NCI-H1930 (cell line): ENCODE results near the gene PLEKHG4B.

Experiments
- DNase-seq, 2 experiments: peaks; one replicate each; lab custom pipeline; 2025; lab: John Stamatoyannopoulos, UW

The PLEKHG4B gene

DNA sequence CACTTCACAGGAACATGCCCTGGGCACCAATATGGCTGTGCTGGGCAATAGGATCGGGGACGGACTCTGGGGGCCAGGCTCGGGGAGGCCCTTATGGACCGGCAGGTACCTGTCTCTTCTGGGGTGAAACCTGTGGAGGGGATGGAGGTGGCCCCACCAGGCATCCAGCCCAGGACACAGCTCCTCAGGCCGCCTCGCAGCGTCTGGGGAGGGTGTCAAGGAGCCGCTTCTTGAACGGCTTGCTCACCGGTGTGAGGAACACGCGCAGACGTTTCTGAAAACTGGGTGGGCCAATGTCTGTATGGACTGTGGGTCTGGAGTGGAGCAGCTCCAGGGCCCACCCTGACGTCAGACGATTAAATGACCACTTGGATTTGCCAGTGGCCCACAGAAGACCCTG lies 45.8 kb downstream of the PLEKHG4B start:
- no peak for DNase-seq

DNA sequence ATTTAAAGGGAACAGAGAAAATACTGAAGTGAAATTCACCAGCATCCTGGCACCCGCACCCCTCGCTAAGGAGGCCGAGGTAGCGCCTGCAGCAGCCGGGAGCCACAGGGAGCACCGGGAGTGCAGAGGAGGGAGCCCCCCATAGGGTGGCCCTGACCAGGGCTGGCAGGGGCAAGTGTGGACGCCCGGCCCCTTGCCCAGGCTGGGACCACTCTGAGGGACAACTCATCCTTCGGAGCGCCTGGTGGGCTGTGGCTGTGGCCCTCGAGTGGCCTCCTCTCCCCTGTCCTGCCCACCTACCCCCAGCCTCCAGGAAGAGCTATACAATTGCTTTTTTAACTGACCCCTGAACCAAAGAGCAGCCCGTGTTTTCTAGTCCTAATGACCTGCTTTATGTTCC lies 47.0 kb downstream of the PLEKHG4B start:
- no peak for DNase-seq

DNA sequence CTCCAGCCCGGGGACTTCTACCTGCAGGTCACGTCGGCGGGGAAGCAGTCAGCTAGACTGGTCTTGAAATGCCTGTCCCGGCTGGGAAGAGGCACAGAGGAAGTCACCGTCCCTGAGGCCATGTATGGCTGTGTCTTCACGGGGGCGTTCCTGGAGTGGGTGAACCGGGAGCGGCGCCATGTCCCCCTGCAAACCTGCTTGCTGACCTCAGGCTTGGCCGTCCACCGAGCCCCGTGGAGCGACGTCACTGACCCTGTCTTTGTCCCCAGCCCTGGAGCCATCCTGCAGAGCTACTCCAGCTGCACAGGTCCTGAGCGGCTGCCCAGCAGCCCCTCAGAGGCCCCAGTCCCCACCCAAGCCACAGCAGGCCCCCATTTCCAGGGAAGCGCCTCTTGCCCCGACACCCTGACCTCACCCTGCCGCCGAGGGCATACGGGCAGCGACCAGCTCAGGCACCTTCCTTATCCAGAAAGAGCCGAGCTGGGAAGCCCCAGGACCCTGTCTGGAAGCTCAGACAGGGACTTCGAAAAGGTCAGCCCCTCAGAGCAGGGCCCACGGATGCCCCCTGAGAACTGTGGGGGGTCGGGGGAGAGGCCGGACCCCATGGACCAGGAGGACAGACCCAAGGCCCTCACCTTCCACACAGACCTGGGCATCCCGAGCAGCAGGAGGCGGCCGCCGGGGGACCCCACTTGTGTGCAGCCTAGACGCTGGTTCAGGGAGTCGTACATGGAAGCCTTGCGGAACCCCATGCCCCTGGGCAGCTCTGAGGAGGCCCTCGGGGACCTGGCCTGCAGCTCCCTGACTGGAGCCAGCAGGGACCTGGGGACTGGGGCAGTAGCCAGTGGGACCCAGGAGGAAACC lies 47.8 kb downstream of the PLEKHG4B start:
- no peak for DNase-seq

DNA sequence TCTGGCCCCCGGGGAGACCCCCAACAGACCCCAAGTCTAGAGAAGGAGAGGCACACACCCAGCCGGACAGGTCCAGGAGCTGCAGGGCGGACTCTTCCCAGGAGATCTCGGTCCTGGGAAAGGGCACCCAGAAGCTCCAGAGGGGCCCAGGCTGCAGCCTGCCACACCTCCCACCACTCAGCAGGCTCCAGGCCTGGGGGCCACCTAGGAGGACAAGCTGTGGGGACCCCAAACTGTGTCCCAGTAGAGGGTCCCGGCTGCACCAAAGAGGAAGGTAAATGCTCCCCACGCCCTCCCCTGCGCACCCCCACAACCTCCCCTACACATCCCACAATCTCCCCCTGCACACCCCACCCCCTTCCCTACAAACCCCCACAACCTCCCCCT lies 48.5 kb downstream of the PLEKHG4B start:
- no peak for DNase-seq

DNA sequence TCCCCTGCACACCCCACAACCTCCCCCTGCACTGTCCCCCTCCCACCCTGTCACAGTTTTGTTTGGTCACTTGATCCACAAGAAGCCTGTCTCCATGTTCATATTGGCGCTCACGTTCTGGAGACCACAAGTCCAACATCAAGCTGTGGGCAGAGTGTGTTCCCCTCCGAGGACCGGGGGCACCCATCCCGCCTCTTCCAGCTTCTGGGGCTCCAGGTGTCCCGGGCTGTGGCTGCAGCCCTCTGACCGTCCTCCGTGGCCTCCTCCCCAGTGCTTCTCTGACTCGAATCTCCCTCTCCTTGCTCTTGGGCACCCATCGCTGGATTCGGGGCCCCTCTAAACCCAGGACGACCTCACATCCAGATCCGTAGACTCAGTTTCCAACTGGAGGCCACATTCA lies 49.2 kb downstream of the PLEKHG4B start:
- no peak for DNase-seq

DNA sequence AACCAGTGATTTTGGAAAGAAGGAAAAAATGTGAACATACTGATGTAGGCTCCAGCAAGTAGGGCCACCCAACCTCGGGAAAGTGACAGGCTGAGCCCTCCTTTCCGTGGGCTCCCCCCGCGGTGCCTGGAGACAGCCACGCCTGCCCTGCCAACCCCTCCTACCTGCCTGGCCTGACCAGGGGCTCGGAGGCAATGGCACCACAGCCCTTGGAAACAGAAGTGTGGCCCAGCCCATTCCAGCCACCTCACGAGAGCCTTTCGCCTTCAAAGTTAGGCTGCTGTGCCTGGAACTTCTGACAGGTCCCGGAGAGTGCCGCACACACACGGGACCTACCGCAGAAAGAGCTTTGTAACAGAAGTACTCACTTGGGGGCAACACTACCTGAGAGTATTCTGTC lies 49.8 kb downstream of the PLEKHG4B start:
- DNase-seq = no peak

DNA sequence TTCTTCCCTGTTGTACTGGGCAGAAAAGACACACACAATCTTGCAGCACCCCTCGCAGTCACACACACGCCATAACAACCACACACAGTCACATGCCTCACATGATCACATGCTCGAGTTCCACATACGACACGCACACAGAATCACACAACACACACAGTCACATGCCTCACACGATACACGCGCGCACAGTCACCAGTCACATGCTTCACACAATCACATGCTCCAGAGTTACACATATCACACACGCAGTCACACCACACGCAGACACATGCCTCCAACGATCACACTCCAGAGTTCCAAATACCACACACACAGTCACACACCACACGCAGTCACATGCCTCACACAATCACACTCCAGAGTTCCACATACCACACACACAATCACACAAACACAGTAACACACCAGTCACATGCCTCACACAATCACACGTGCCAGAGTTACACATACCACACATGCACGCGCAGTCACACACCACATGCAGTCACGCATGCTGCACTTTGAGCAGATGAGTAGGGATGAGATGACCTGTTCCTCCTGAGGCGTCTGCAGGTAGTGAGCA lies 50.4 kb downstream of the PLEKHG4B start:
- DNase-seq = no peak

DNA sequence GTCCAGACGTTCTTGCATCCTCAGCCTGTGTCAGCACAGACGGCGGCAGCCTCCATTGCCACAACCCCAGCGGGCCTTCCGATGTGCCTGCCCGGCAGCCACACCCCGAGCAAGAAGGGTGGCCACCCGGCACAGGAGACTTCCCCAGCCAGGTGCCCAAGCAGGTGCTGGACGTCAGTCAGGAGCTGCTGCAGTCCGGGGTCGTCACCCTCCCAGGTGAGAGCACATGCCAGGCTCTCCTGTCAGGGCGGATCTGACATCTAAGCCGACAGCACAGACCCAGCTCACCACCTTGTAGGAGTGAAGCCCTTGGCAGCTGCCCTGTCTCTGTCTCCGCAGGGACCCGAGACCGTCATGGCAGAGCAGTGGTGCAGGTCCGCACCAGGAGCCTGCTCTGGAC lies 51.1 kb downstream of the PLEKHG4B start:
- no peak for DNase-seq

DNA sequence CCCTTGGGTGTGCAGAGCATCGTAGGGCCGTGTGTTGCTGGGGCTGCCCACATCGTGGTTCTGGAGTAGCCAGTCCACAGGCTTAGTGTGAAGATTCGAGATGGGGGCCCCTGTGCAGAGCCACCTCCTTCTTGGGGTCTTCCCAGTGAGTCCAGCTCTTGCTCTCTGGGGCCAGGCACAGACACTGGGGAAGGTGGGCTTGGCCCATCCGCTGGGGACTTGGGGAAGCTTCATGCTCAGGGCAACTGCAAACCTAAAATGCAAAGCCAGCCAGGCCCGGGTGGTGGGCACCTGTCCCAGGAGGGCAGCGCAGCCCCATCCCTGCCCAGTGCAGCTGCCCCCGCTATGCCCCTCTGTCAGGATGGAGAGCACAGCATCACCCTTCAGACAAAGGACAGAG lies 53.0 kb downstream of the PLEKHG4B start:
- DNase-seq = no peak

DNA sequence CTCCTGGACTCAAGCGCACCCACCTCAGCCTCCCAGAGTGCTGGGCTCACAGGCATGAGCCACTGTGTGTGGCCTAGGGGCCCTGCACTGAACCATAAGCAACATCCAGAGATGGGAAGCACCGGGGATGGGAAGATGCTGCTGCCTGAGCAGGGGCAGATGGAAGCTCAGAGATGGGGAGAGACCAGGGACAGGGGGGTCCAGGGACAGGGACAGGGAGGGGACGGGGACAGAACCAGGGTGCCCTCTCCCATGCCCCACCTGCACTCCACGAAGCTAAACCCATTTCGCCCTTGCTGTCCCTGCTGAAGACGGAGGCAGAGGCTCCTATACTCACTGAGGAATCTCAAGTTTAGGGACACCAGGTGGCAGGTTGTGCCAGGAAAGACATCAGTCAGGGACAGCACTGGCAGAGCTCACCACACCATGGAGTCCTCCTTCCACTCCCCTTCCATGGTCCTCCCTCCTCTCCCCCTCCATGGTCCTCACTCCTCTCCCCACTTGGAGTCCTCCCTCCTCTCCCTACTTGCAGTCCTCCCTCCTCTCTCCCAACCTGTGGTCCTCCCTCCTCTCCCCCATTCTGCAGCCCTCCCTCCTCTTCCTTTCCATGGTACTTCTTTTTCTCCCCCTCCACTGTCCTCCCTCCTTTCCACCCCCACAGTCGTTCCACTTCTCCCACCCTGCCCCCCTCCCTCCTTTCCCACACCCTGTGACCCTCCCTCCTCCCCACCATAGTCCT lies 53.8 kb downstream of the PLEKHG4B start:
- no peak for DNase-seq

DNA sequence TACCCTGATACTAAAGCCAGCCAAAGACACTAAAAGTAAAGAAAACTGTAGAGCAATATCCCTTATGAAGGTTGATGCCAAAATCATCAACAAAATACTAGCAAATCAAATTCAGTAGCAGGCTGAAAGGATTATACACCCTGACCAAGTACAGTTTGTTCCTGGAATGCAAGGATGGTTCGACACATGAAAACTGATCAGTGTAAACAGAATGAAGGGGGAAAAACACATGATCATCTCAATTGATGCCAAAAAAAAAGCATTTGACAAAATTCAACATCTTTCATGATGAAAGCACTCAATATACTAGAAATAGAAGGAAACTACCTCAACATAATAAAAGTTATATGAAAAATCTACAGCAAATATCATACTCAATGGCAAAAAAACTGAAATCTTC lies 55.8 kb downstream of the PLEKHG4B start:
- no peak for DNase-seq

DNA sequence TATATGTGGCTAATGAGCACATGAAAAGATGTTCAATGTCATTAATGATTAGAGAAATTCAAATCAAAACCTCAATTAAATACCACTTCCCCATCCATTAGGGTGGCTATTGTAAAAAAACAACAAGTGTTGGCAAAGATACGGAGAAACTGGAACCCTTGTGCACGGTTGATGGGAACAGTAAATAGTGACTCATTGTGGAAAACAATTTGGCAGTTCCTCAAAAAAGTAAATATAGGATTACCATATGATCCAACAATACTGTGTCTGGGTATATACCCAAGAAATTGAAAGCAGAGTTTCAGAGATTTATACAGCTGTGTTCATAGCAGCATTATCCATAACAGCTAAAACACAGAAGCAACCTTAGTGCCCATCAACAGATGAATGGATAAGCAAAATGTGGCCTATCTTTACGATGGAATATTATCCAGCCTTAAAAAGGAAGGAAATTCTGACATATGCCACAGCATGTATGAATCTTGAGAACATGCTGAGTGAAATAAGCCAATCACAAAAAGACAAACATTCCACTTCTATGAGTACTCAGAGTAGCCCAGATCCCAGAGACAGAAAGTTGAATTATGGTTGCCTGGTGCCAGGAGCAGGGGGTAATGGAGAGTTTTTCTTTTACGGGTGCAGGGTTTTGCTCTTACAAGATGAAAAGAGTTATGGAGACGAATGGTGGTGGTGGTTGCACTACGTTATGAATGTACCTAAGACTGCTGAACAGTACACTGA lies 57.9 kb downstream of the PLEKHG4B start:
- DNase-seq = no peak

DNA sequence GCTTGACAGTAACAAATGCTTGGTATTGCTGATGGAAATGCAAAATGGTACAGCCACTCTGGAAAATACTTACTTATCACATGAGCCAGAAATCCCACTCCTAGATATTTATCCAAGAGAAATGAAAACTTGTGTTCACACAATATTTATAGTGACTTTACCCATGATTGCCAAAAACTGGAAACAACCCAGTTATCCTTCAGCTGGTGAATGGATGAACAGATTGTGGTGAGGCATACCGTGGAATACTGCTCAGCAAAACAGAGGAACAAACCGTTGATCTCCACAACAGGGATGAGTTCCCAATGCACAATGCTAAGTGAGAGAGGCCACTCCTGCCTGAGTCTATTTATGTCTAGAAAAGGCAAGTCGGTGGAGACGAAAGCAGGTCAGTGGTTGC lies 58.8 kb downstream of the PLEKHG4B start:
- no peak for DNase-seq

DNA sequence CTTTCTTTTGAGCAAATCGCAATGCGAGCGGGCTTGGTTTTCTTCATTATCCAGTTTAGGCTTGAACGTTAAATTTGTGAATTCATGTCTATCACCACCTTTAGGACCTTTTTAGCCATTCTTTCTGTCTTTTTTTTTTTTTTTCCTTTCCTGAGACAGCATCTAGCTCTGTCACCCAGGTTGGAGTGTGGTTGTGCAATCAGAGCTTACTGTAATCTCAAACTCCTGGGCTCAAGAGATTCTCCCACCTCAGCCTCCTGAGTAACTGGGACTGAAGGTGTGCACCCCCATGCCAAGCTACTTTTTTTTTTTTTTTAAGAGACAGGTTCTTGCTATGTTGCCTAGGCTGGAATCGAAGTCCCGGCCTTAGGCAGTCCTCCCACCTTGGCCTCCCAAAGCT lies 60.1 kb downstream of the PLEKHG4B start:
- no peak for DNase-seq

DNA sequence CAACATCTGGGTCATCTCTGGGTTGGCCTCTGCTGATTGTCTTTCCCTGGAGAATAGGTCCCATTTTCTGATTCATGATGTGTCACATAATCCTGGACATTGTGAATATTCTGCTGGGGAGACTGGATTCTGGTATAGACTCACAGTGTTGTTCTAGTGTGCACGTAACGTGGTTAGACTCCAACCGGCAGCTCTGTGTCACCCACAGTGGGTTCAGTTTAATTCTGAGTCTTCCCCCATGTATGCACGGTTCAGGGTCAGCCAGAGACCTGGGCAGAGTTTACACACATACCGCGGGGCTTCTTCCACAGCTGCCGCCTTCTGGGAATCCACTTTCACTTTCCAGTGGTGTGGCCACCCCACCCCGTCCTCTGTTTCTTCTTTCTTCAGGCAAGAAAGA lies 61.3 kb downstream of the PLEKHG4B start:
- no peak for DNase-seq

DNA sequence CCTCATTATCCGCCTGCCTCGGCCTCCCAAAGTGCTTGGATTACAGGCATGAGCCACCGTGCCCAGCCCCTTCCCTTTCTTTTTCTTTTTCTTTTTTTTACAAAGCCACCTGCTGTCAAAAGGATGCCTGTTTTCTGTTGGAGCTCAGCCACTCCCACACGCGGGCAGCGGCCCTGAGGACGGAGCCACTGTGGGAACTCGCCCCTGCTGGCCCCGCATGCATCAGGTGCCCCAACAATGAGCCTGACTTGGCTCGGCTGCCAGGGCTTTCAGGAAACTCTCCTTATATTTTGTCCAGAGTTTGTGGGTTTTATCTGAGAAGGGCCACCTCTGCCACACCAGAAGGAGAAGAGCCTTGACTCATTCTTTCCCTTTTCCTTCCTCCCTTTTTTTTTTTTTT lies 62.3 kb downstream of the PLEKHG4B start:
- no peak for DNase-seq

DNA sequence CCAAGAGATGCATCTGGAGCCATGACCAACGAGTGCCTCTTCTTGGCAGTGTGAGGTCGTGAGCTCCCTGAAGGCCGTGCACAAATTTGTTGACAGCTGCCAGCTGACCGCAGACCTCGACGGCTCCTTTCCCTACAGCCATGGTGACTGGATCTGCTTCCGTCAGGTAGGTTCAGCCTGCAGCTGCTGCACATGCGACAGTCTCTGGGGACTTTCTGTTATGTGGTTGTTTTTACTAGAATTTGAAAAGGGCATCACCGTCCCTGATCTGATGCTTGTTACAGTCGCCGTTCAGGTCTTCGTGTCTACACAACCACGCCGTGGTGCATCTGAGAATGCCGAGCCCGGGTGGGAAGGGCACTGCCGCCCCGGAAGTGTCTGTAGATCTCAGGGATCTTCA lies 62.9 kb downstream of the PLEKHG4B start:
- DNase-seq = no peak

DNA sequence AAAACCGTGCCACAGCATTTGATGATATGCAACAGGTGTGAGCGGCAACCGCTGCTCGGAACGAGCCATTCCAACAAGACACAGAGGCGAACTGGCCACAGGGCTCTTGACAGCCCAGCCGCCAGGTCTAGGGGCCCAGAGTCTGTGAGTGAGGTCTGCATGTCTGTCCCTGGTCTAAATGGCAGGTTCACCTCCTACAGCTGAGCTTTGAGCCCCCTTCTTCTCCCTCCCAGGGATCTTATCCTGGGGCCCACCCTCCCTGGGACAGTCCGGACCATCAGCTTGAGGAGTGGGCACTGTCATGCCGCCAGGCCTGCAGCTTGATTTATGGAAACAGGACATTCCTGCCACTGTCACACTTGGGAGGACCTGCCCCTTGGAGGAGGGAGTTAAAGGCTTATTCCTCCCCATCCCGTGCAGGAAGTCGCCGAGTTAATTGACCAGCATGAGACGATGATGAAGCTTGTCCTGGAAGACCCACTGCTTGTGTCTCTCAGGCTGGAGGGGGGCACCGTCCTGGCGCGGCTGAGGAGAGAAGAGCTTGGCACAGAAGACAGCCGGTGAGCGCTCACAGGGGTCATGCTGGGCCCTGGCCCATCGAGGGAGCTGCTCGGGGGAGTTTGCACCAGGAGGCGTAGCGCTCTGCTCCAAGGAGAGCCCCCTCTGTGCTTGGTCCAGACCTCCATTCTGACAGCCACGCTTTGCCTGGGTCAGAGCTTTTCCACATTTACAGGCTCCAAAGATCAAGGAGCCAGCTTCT lies 63.9 kb downstream of the PLEKHG4B start:
- no peak for DNase-seq

DNA sequence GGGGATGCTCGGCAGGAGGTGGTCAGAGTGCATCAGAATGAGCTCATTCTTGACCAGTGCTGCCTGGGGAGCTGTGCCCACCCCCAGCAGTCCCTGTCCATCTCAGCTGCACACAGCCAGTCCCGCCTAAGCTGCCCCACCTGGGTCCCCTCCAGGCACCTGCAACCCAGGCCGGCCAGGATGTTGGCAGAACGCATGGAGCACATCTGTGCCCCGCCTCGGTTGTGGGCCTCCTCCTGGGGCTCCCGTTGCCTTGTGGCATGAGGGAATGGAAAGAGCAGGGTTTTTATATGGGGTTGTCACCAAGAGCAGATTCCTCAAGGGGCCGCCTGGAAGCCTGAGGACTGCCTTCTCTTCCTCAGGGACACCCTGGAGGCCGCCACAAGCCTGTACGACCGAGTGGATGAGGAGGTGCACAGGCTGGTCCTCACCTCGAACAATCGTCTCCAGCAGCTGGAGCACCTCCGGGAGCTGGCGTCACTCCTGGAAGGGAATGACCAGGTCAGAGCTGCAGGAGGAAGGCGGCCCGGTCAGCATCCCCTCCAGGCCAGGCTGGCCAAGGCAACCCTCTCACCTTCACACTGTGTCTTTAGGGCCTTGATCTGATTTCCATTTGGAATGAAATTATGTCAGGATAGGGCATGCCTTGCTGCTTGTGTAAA lies 64.6 kb downstream of the PLEKHG4B start:
- no peak for DNase-seq

DNA sequence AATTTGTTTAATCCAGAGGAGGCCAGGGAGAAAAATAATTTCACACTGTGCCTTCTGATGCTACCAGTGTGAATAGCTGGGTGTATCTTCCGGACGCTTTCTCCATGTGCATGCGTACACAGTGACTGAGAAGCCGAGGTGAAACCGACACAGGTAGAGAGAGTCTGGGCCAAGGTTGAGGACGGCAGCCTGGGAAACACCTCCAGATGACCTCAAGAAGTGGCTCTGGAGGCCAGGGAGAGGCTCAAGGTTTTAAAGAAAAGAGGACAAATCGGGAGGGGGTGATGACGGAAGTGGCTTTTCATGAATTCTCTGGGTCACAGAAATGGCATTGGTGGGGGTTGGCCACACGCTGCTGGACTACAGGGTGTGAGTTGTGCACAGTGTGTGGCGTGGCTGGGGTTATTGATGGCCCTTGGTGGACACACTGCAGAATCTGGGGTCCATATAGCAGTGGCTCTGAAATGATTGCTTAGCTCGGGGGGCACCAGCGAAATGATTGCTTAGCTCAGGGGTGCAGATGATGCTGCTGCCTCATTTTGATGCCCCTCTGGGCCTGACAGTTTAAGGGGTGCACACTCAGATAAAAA lies 65.3 kb downstream of the PLEKHG4B start:
- DNase-seq = no peak

DNA sequence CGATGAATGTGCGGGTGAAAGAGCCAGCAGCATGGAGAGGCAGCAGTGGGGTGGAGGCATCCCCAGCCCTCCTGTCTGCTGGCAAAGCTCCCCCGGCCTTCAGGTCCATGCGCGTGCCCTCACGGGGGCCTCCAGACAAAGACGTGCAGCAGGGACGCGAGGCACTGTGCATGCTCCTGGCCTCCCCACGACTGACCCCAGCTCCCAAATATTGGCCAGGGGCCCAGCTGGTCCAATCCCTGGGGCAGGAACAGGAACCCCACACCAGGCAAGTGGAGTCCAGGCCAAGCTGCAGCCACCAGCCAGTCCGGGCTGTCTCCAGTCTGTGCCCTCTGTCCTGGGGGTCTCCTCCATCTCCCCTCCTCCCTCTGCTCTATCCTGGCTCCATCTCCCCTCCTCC lies 65.8 kb downstream of the PLEKHG4B start:
- no peak for DNase-seq
